GM18502 (cell line): ENCODE results near the gene ICAM1.
"Not testable (repeated sequence)": the region's sequence is repeated elsewhere in the genome, so short reads cannot be mapped to it uniquely, and the experiment has no call there.

ENCODE experiments used
- ATAC-seq: cut with Tn5 transposase; IDR thresholded peaks from one replicate; pipeline ENCODE4 v1.9.1; 2021; ENCODE audit warnings: mild to moderate bottlenecking; ENCODE audit not compliant: unreplicated experiment, poor library complexity

ICAM1 gene

GRCh38 chr19:10241826-10242449 is 29.0 kb upstream of the ICAM1 start:
- not testable (repeated sequence) for ATAC-seq

GRCh38 chr19:10243606-10244005 is 27.3 kb upstream of the ICAM1 start:
- ATAC-seq = no peak

GRCh38 chr19:10245189-10245939 is 25.6 kb upstream of the ICAM1 start:
- ATAC-seq = no peak

- ATAC-seq = no peak
Measured at GRCh38 chr19:10246511-10246910, 24.4 kb upstream of the ICAM1 start.

- peak; percentile 88 for ATAC-seq
Measured at GRCh38 chr19:10251792-10252694, 18.9 kb upstream of the ICAM1 start, which contains the start of gene MRPL4. Gene MRPL4, plus strand, starts transcription at chr19:10252214. Its CDS starts 40 bp downstream, at chr19:10252254.

GRCh38 chr19:10252707-10253106 is 18.2 kb upstream of the ICAM1 start:
- ATAC-seq = no peak

GRCh38 chr19:10254244-10254643 is 16.7 kb upstream of the ICAM1 start:
- no peak for ATAC-seq

GRCh38 chr19:10255358-10255757 is 15.6 kb upstream of the ICAM1 start:
- no peak for ATAC-seq

- no peak for ATAC-seq
Measured at GRCh38 chr19:10256551-10256950, 14.4 kb upstream of the ICAM1 start.

- ATAC-seq = no peak
Measured at GRCh38 chr19:10256970-10257615, 13.8 kb upstream of the ICAM1 start.

- ATAC-seq = no peak
Measured at GRCh38 chr19:10258080-10258710, 12.7 kb upstream of the ICAM1 start.

- ATAC-seq = no peak
Measured at GRCh38 chr19:10259162-10259905, 11.6 kb upstream of the ICAM1 start.

GRCh38 chr19:10260141-10260584 is 10.8 kb upstream of the ICAM1 start:
- ATAC-seq = no peak

GRCh38 chr19:10262771-10263170 is 8.1 kb upstream of the ICAM1 start:
- no peak for ATAC-seq

- no peak for ATAC-seq
Measured at GRCh38 chr19:10266706-10267105, 4.2 kb upstream of the ICAM1 start.

- ATAC-seq = no peak
Measured at GRCh38 chr19:10268071-10268470, 2.8 kb upstream of the ICAM1 start.

- peak; percentile 37 for ATAC-seq
Measured at GRCh38 chr19:10269333-10270179, 1.4 kb upstream of the ICAM1 start.

GRCh38 chr19:10270180-10270615 is 722 bp upstream of the ICAM1 start:
- ATAC-seq = peak; percentile 38
